ENCODE measurements around the gene IL27RA.

DNA sequence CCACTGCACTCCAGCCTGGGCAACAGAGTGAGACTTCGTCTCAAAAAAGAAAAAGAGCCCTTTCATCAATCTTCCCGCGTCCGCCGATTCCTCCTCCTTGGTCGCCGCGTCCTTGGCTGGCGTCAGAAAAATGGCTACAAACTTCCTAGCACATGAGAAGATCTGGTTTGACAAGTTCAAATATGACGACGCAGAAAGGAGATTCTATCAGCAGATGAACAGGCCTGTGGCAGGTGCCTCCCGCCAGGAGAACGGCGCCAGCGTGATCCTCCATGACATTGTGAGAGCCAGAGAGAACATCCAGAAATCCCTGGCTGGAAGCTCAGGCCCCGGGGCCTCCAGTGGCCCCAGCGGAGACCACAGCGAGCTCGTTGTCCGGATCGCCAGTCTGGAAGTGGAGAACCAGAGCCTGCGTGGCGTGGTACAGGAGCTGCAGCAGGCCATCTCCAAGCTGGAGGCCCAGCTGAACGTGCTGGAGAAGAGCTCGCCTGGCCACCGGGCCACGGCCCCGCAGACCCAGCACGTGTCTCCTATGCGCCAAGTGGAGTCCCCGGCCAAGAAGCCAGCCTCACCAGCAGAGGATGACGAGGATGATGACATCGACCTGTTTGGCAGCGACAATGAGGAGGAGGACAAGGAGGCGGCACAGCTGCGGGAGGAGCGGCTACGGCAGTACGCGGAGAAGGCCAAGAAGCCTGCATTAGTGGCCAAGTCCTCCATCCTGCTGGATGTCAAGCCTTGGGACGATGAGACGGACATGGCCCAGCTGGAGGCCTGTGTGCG lies 38.9 kb downstream of the IL27RA start:
- no peak for TF ChIP-seq POLR2A (IDR thresholded peaks at IDR 0.05)
- TF ChIP-seq, protein P1, sequence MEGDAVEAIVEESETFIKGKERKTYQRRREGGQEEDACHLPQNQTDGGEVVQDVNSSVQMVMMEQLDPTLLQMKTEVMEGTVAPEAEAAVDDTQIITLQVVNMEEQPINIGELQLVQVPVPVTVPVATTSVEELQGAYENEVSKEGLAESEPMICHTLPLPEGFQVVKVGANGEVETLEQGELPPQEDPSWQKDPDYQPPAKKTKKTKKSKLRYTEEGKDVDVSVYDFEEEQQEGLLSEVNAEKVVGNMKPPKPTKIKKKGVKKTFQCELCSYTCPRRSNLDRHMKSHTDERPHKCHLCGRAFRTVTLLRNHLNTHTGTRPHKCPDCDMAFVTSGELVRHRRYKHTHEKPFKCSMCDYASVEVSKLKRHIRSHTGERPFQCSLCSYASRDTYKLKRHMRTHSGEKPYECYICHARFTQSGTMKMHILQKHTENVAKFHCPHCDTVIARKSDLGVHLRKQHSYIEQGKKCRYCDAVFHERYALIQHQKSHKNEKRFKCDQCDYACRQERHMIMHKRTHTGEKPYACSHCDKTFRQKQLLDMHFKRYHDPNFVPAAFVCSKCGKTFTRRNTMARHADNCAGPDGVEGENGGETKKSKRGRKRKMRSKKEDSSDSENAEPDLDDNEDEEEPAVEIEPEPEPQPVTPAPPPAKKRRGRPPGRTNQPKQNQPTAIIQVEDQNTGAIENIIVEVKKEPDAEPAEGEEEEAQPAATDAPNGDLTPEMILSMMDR (IDR thresholded peaks at IDR 0.05), result no peak

All from heart left ventricle (tissue), 13 donors.